ENCODE results near the gene WAS.

GRCh38 chrX:48677516-48677915 is 6.1 kb upstream of the WAS start:
- no peak for TF ChIP-seq GATA2 (IDR thresholded peaks at IDR 0.05; ENCODE audit: low read depth, low read length)
- no peak for TF ChIP-seq GATA3 (IDR thresholded peaks at IDR 0.05; ENCODE audit: low read depth, low read length)

Data from SH-SY5Y (cell line).